Progenitor cell of endocrine pancreas (in vitro differentiated cells): ENCODE results near the gene YPEL2. TPM values are rescaled to one million over a fixed set of nuclear protein-coding genes. Genes with fewer than 3 reads are reported as not detected.

Experiments used
- DNase-seq: peaks from one replicate; pipeline ENCODE4 v3.0.0; 2021; ENCODE audit warnings: low spot score; ENCODE audit not compliant: unreplicated experiment
- H3K27ac Mint-ChIP-seq: 2 replicates; pipeline ENCODE4 v1.8.0; 2021; ENCODE audit warnings: mild to moderate bottlenecking, moderate library complexity, mixed read lengths
- H3K27me3 Mint-ChIP-seq: 2 replicates; pipeline ENCODE4 v1.8.0; 2021; ENCODE audit warnings: mixed read lengths
- H3K36me3 Mint-ChIP-seq: 2 replicates; pipeline ENCODE4 v1.8.0; 2022; ENCODE audit warnings: mixed read lengths; ENCODE audit not compliant: insufficient read depth
- H3K4me1 Mint-ChIP-seq: 2 replicates; pipeline ENCODE4 v1.8.0; 2021; ENCODE audit warnings: low read depth, mixed read lengths
- H3K4me3 Mint-ChIP-seq: 2 replicates; pipeline ENCODE4 v1.8.0; 2021; ENCODE audit warnings: low read depth, mild to moderate bottlenecking, moderate library complexity, mixed read lengths
- H3K9me3 Mint-ChIP-seq: 2 replicates; pipeline ENCODE4 v1.8.0; 2021; ENCODE audit warnings: low read depth, mixed read lengths
- total RNA-seq: library from RNA; stranded (reverse); gene quantifications from 2 replicates; pipeline ENCODE4 v1.2.1, GENCODE V29; 2021
- TF ChIP-seq, protein P1 (sequence below): fragments of 200-600 bp; sonication (generic); IDR thresholded peaks from one replicate; pipeline ENCODE4 v1.5.0; 2021; ENCODE audit warnings: antibody characterized with exemption, mild to moderate bottlenecking; ENCODE audit not compliant: unreplicated experiment

YPEL2 gene
- total RNA-seq, 1 donor from 2014 or later = 39.9 TPM

DNA sequence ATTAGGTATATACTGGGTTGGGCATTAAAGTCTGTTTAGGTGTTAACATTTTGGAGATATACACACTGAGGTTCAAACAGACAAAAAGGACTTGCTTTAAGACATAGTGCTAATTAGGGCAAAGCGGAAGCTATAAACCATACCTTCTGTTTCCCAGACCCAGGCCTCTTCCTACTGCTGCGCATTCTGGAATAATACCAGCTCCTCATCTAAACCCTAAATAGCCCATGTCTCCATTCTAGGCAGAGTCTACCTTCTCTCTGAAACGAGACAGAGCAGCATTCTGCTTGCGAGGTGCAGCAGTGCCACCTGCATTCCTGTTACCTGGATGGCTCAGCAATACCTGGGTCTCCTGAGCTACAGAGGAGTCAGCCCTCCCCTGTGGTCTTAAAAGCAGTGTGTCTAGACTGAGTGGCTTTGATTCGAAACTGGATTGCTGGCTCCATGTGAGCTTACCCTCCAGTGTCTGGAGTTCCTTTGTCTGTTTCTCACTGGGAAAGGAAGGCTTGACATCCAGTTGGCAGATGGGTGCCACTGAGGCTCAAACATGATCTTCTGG lies 6.4 kb downstream of the YPEL2 start:
- Mint-ChIP-seq H3K27me3 (no peaks in the 10 kb centered on the region), H3K4me1 (peaks cover 59% of the 10 kb centered on the region), H3K27ac (peak overlapping the region; percentile 38), H3K36me3 (no peaks in the 10 kb centered on the region), H3K9me3 (no peaks in the 10 kb centered on the region), H3K4me3 (no peak overlapping the region)
- no peak for DNase-seq
- TF ChIP-seq, protein P1, sequence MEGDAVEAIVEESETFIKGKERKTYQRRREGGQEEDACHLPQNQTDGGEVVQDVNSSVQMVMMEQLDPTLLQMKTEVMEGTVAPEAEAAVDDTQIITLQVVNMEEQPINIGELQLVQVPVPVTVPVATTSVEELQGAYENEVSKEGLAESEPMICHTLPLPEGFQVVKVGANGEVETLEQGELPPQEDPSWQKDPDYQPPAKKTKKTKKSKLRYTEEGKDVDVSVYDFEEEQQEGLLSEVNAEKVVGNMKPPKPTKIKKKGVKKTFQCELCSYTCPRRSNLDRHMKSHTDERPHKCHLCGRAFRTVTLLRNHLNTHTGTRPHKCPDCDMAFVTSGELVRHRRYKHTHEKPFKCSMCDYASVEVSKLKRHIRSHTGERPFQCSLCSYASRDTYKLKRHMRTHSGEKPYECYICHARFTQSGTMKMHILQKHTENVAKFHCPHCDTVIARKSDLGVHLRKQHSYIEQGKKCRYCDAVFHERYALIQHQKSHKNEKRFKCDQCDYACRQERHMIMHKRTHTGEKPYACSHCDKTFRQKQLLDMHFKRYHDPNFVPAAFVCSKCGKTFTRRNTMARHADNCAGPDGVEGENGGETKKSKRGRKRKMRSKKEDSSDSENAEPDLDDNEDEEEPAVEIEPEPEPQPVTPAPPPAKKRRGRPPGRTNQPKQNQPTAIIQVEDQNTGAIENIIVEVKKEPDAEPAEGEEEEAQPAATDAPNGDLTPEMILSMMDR = no peak

DNA sequence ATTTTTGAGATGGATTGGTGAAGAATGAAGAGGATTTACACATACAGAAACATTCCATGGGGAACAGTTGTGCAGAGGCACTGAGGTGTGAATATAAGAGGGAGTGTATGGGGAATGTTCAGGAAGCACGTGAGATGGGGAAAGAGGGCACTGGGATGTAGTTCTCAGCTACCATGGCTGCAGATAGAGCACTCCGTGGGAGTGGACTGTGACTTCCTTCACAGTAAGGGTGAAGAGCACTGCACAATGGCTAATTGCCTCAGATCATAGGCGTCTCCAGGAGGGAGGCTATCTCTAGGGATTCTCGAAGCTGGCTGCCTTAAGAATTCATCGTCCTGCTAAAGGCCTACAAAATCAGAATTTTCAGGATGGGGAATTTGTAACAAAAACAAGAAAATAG lies 7.0 kb downstream of the YPEL2 start:
- no peak for DNase-seq
- no peaks in the 10 kb centered on the region for H3K27me3 Mint-ChIP-seq
- no peaks in the 10 kb centered on the region for H3K36me3 Mint-ChIP-seq
- TF ChIP-seq, protein P1 = no peak
- no peak overlapping the region for H3K27ac Mint-ChIP-seq
- H3K4me1 Mint-ChIP-seq = peaks cover 54% of the 10 kb centered on the region
- no peaks in the 10 kb centered on the region for H3K9me3 Mint-ChIP-seq
- no peak overlapping the region for H3K4me3 Mint-ChIP-seq

DNA sequence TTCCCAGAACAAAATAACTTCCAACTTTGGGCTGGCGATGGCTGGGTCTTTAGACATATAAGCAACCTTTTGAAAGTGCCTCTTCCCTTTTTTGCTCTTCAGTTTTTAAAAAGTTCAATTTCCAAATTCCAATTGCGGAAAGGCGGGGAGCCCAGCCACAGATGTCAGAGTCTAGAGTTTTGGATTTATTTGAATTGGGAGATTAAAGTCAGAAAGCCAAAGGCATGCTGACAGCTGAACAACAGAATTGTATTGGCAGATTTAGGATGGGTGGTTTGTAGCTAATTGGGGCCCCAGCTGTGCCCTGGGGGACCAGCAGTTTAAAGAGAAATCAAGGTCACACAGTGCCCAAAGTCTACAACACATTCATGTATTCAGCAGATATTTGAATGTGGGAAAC lies 10.5 kb downstream of the YPEL2 start:
- no peak overlapping the region for H3K4me3 Mint-ChIP-seq
- no peak for DNase-seq
- TF ChIP-seq, protein P1 = no peak
- H3K27me3 Mint-ChIP-seq = no peaks in the 10 kb centered on the region
- H3K4me1 Mint-ChIP-seq = peaks cover 32% of the 10 kb centered on the region
- no peaks in the 10 kb centered on the region for H3K9me3 Mint-ChIP-seq
- no peaks in the 10 kb centered on the region for H3K36me3 Mint-ChIP-seq
- no peak overlapping the region for H3K27ac Mint-ChIP-seq

DNA sequence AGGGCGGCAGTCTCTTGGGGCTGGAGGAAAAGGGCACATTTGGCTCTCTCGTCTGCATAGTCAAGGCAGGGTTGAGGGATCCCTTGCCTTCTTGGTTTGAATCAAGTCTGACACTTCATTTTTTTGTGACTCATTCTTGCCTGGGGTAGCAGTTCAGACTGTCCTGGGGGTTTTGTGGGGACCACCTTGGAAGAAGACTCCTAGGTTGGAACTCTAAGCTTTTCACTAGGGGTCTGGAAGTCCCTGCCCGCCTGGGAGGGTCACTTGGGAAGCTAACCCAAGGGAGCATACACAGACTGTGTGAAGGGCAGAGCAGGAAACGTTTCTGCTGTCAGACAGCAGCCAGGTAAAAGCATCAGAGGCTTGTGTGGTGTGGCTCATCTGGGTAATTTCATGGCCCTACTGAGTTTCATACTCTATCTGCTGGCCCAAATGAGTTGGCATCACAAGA lies 11.3 kb downstream of the YPEL2 start:
- H3K4me3 Mint-ChIP-seq = no peak overlapping the region
- no peaks in the 10 kb centered on the region for H3K36me3 Mint-ChIP-seq
- H3K9me3 Mint-ChIP-seq = no peaks in the 10 kb centered on the region
- peaks cover 32% of the 10 kb centered on the region for H3K4me1 Mint-ChIP-seq
- DNase-seq = no peak
- H3K27me3 Mint-ChIP-seq = no peaks in the 10 kb centered on the region
- TF ChIP-seq, protein P1 = no peak
- peak overlapping the region; percentile 79 for H3K27ac Mint-ChIP-seq

DNA sequence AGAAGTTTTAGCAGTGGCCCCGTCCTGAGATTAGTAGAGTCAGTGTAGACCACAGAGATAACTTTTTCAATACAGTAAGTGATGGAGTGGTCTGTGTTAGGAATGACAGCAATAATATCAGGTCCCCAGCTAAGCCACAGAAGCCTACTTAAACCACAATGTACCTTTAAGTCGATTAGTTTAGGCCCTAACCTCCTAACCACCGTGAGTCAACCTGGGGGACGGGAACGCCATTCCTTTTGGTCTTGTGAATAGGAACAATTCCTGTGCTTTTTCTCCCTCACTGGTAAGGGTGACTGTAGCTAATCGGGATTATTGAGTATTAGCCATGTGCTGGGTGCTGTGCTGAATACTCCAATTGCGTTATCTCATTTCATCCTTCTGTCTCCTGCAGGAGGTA lies 14.0 kb downstream of the YPEL2 start:
- H3K27ac Mint-ChIP-seq = no peak overlapping the region
- H3K27me3 Mint-ChIP-seq = no peaks in the 10 kb centered on the region
- no peaks in the 10 kb centered on the region for H3K9me3 Mint-ChIP-seq
- TF ChIP-seq, protein P1 = no peak
- H3K4me1 Mint-ChIP-seq = peaks cover 37% of the 10 kb centered on the region
- H3K36me3 Mint-ChIP-seq = peaks cover 4% of the 10 kb centered on the region
- DNase-seq = no peak
- no peak overlapping the region for H3K4me3 Mint-ChIP-seq
